Measurements from ENCODE around the gene CRABP2. TPM values are rescaled to one million over a fixed set of nuclear protein-coding genes. Genes with fewer than 3 reads are reported as not detected.
A peak's percentile ranks its signal among the peaks of the same experiment; 100 is the strongest.

Gene CRABP2
- total RNA-seq, 1 donor from 2014 or later, result 278 TPM

DNA sequence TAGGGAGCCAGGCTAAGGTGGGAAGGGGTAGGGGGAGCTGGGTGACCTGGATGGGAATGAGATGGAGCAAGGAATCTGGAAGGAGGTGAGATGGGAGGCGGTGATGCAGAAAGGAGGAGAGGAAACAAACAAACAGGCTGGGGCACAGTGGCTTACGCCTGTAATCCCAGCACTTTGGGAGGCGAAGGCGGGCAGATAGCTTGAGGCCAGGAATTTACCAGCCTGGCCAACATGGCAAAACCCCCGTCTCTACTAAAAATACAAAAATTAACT is 10.8 kb downstream of the CRABP2 start:
- Mint-ChIP-seq H3K9me3 (ENCODE audit: unreplicated experiment) (peaks cover 3% of the 10 kb centered on the region), H3K27me3 (ENCODE audit: low read depth, unreplicated experiment) (no peaks in the 10 kb centered on the region), H3K4me1 (ENCODE audit: low read depth, unreplicated experiment) (peaks cover 46% of the 10 kb centered on the region), H3K4me3 (ENCODE audit: unreplicated experiment) (no peak overlapping the region), H3K27ac (ENCODE audit: unreplicated experiment) (no peak overlapping the region), H3K36me3 (ENCODE audit: low read depth, unreplicated experiment) (peaks cover 12% of the 10 kb centered on the region)
- Histone ChIP-seq H4K20me1 (ENCODE audit: insufficient read depth, low read length) (no peaks in the 10 kb centered on the region), H3K79me2 (ENCODE audit: insufficient read depth, low read length) (no peaks in the 10 kb centered on the region), H3K4me3 (ENCODE audit: insufficient read depth, low read depth, low read length) (no peak overlapping the region), H3K9ac (ENCODE audit: low read length) (no peak overlapping the region), H3K9me3 (ENCODE audit: insufficient read depth, low read depth, low read length) (peaks cover 2% of the 10 kb centered on the region), H3K27ac (ENCODE audit: low read depth, low read length) (no peak overlapping the region), H3K4me1 (ENCODE audit: insufficient read depth, low read length) (peaks cover 22% of the 10 kb centered on the region), H2AFZ (ENCODE audit: low read depth, low read length) (no peak overlapping the region), H3K4me2 (ENCODE audit: low read length) (no peak overlapping the region), H3K27me3 (ENCODE audit: insufficient read depth, low read length) (peaks cover 2% of the 10 kb centered on the region), H3K36me3 (ENCODE audit: insufficient read depth, low read length) (no peaks in the 10 kb centered on the region)
- no peak for DNase-seq (ENCODE audit: low read depth)
- TF ChIP-seq EZH2 (IDR thresholded peaks at IDR 0.05; ENCODE audit: insufficient read depth, low read length), result no peak
- TF ChIP-seq, protein P1, sequence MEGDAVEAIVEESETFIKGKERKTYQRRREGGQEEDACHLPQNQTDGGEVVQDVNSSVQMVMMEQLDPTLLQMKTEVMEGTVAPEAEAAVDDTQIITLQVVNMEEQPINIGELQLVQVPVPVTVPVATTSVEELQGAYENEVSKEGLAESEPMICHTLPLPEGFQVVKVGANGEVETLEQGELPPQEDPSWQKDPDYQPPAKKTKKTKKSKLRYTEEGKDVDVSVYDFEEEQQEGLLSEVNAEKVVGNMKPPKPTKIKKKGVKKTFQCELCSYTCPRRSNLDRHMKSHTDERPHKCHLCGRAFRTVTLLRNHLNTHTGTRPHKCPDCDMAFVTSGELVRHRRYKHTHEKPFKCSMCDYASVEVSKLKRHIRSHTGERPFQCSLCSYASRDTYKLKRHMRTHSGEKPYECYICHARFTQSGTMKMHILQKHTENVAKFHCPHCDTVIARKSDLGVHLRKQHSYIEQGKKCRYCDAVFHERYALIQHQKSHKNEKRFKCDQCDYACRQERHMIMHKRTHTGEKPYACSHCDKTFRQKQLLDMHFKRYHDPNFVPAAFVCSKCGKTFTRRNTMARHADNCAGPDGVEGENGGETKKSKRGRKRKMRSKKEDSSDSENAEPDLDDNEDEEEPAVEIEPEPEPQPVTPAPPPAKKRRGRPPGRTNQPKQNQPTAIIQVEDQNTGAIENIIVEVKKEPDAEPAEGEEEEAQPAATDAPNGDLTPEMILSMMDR (IDR thresholded peaks at IDR 0.05; ENCODE audit: insufficient read depth, low read depth, low read length), result no peak
- no peak for FAIRE-seq

DNA sequence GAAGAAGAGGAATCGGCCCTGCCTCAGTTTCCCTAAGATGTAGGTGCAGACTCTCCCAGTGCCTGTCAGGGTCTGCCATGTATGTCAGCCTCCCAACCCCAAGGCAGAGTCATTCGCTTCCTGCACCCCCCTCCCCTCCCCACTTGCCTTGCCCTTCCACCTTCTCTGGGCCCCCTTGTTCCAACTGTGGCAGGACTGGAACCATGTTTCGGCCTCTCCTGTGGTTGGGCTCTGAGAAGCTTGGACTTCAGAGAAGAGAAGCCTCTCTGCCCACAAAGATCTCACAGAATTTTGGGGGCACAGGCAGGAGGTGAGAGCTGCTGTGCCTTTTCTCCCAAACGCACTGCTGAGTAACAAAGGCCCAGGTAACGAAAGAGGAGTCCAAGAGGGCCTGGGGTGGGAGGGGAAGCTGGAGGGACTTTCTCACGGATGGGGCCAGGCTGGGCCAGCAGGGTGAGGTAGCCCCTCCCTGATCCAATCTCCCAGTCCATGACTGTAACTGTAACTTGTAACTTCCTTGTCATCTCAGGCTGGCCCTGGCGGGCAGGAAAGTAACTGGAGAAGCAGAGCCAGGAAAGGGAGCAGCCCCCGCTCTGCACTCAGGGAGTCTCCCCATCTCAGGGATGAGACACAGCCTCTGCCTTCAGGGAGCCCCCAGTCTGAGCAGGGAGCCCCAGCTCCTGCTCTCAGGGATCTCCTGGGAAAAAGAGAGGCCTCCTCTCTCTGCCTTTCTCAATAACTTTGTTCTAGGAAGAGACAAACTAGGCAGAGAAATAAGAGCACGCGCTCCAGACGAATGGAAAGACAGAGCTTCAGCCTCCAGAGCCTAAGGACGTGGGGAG is 11.3 kb downstream of the CRABP2 start:
- Histone ChIP-seq H2AFZ (ENCODE audit: low read depth, low read length) (no peak overlapping the region), H3K4me3 (ENCODE audit: insufficient read depth, low read depth, low read length) (no peak overlapping the region), H3K27ac (ENCODE audit: low read depth, low read length) (no peak overlapping the region), H4K20me1 (ENCODE audit: insufficient read depth, low read length) (no peaks in the 10 kb centered on the region), H3K79me2 (ENCODE audit: insufficient read depth, low read length) (no peaks in the 10 kb centered on the region), H3K9me3 (ENCODE audit: insufficient read depth, low read depth, low read length) (no peaks in the 10 kb centered on the region), H3K4me1 (ENCODE audit: insufficient read depth, low read length) (peaks cover 25% of the 10 kb centered on the region), H3K4me2 (ENCODE audit: low read length) (no peak overlapping the region), H3K36me3 (ENCODE audit: insufficient read depth, low read length) (no peaks in the 10 kb centered on the region), H3K9ac (ENCODE audit: low read length) (no peak overlapping the region), H3K27me3 (ENCODE audit: insufficient read depth, low read length) (peaks cover 2% of the 10 kb centered on the region)
- Mint-ChIP-seq H3K4me1 (ENCODE audit: low read depth, unreplicated experiment) (peaks cover 48% of the 10 kb centered on the region), H3K9me3 (ENCODE audit: unreplicated experiment) (peaks cover 3% of the 10 kb centered on the region), H3K27ac (ENCODE audit: unreplicated experiment) (peak overlapping the region; percentile 78), H3K27me3 (ENCODE audit: low read depth, unreplicated experiment) (no peaks in the 10 kb centered on the region), H3K36me3 (ENCODE audit: low read depth, unreplicated experiment) (peaks cover 10% of the 10 kb centered on the region), H3K4me3 (ENCODE audit: unreplicated experiment) (no peak overlapping the region)
- no peak for FAIRE-seq
- TF ChIP-seq, protein P1 (IDR thresholded peaks at IDR 0.05; ENCODE audit: insufficient read depth, low read depth, low read length), result no peak
- no peak for TF ChIP-seq EZH2 (IDR thresholded peaks at IDR 0.05; ENCODE audit: insufficient read depth, low read length)
- DNase-seq (ENCODE audit: low read depth), result no peak

Measured in astrocyte (in vitro differentiated cells and primary cell).